PC-9 (cell line): ENCODE results near the gene SND1.

ENCODE experiments used
- CTCF ChIP-seq: fragments of 200-600 bp; sonication (generic); conservative IDR thresholded peaks from 2 replicates; pipeline ENCODE4 v1.6.1; 2017; ENCODE audit warnings: mixed run types, antibody characterized with exemption, mild to moderate bottlenecking, moderate library complexity
- EZH2 ChIP-seq: fragments of 200-600 bp; sonication (generic); IDR thresholded peaks from 2 replicates; pipeline ENCODE4 v1.8.0; 2017; ENCODE audit warnings: antibody characterized with exemption, low read depth

GRCh38 chr7:127776776-127777386, 124.9 kb downstream of the SND1 start:
- TF ChIP-seq CTCF (no peak), EZH2 (no peak)
